CD14-positive monocyte (primary cell): ENCODE measurements around the gene CDC6. TPM values are rescaled to one million over a fixed set of nuclear protein-coding genes. Genes with fewer than 3 reads are reported as not detected.

Experiments
- DNase-seq, 3 donors: peaks; one replicate each; pipeline ENCODE4 v3.0.0-alpha.2; 2011 to 2022
- H2AFZ ChIP-seq: 2 replicates; pipeline ENCODE4 v1.6.0; 2012; ENCODE audit warnings: mild to moderate bottlenecking, low read depth, low read length, inconsistent platforms; ENCODE audit not compliant: insufficient read depth, poor library complexity, severe bottlenecking
- H3K27ac ChIP-seq, 2 donors: 1 replicate in 1 of 2; 2 replicates in 1 of 2; pipeline ENCODE4 v1.5.1; 2012 to 2013; ENCODE audit warnings: low read length in 2 of 2, control low read depth in 1 of 2, inconsistent platforms in 1 of 2, low read depth in 1 of 2, mild to moderate bottlenecking in 1 of 2
- H3K27me3 ChIP-seq, 2 donors: one replicate each; pipeline versions ENCODE4 v1.6.0 to v1.6.1; 2011 to 2013; ENCODE audit warnings: low read length in 2 of 2; ENCODE audit not compliant: control insufficient read depth in 2 of 2, insufficient read depth in 2 of 2
- H3K36me3 ChIP-seq, 2 donors: replicated peaks in 1 of 2; 1 replicate in 1 of 2; 2 replicates in 1 of 2; pipeline versions ENCODE4 v1.5.1 to v1.6.1; 2012 to 2013; ENCODE audit warnings: low read length in 2 of 2, control low read depth in 1 of 2, inconsistent platforms in 1 of 2, mild to moderate bottlenecking in 1 of 2; ENCODE audit not compliant: insufficient read depth in 2 of 2, control insufficient read depth in 1 of 2
- H3K4me1 ChIP-seq, 2 donors: 1 replicate in 1 of 2; 2 replicates in 1 of 2; pipeline versions ENCODE4 v1.5.1 to v1.6.1; 2012 to 2013; ENCODE audit warnings: low read length in 2 of 2, control low read depth in 1 of 2, inconsistent platforms in 1 of 2, mild to moderate bottlenecking in 1 of 2, moderate library complexity in 1 of 2; ENCODE audit not compliant: insufficient read depth in 2 of 2, control insufficient read depth in 1 of 2
- H3K4me2 ChIP-seq: replicated peaks from 2 replicates; pipeline ENCODE3; 2012; ENCODE audit warnings: low read length, moderate library complexity, mild to moderate bottlenecking; ENCODE audit not compliant: poor library complexity, severe bottlenecking; ENCODE audit errors: extremely low read depth
- H3K4me3 ChIP-seq, 3 experiments: fragments of 200-600 bp in 1 of 3; sonication (generic) in 1 of 3; replicated peaks in 1 of 3; 1 replicate in 2 of 3; 2 replicates in 1 of 3; pipeline ENCODE4 v1.5.1; 2011 to 2013; ENCODE audit warnings: low read length in 3 of 3, mild to moderate bottlenecking in 3 of 3, control low read depth in 2 of 3, low read depth in 2 of 3, inconsistent platforms in 1 of 3, moderate library complexity in 1 of 3
- H3K79me2 ChIP-seq: 2 replicates; pipeline ENCODE4 v1.6.0; 2012; ENCODE audit warnings: mild to moderate bottlenecking, control low read depth, inconsistent platforms, low read length, moderate library complexity; ENCODE audit not compliant: insufficient read depth
- H3K9ac ChIP-seq: 2 replicates; pipeline ENCODE4 v1.6.0; 2017; ENCODE audit warnings: low read length, mild to moderate bottlenecking; ENCODE audit not compliant: insufficient read depth, poor library complexity, severe bottlenecking
- H3K9me3 ChIP-seq, 2 donors: replicated peaks in 1 of 2; 1 replicate in 1 of 2; 2 replicates in 1 of 2; pipeline versions ENCODE4 v1.5.1 to v1.6.1; 2012 to 2013; ENCODE audit warnings: low read length in 2 of 2, control low read depth in 1 of 2; ENCODE audit not compliant: control insufficient read depth in 1 of 2, insufficient read depth in 1 of 2
- H4K20me1 ChIP-seq: 2 replicates; pipeline ENCODE4 v1.6.0; 2012; ENCODE audit warnings: mild to moderate bottlenecking, low read length, control low read depth, moderate library complexity; ENCODE audit not compliant: insufficient read depth
- H3K27ac Mint-ChIP-seq, 7 donors: one replicate each; pipeline ENCODE4 v1.8.0; 2020; ENCODE audit warnings: mild to moderate bottlenecking in 7 of 7, mixed read lengths in 7 of 7, moderate library complexity in 6 of 7, inconsistent platforms in 2 of 7
- H3K27me3 Mint-ChIP-seq, 3 donors: one replicate each; pipeline ENCODE4 v1.8.0; 2021 to 2022; ENCODE audit warnings: low read depth in 3 of 3, mild to moderate bottlenecking in 3 of 3, mixed read lengths in 3 of 3, moderate library complexity in 3 of 3, inconsistent platforms in 1 of 3
- H3K36me3 Mint-ChIP-seq, 2 donors: one replicate each; pipeline ENCODE4 v1.8.0; 2020; ENCODE audit warnings: mixed read lengths in 2 of 2, inconsistent platforms in 1 of 2, mild to moderate bottlenecking in 1 of 2
- H3K4me1 Mint-ChIP-seq: one replicate; pipeline ENCODE4 v1.8.0; 2020; ENCODE audit warnings: mild to moderate bottlenecking, mixed read lengths
- H3K4me3 Mint-ChIP-seq, 2 donors: one replicate each; pipeline ENCODE4 v1.8.0; 2020; ENCODE audit warnings: mild to moderate bottlenecking in 2 of 2, mixed read lengths in 2 of 2, moderate library complexity in 1 of 2
- H3K9me3 Mint-ChIP-seq, 7 donors: one replicate each; pipeline ENCODE4 v1.8.0; 2020 to 2022; ENCODE audit warnings: mixed read lengths in 7 of 7, mild to moderate bottlenecking in 6 of 7, moderate library complexity in 6 of 7, inconsistent platforms in 2 of 7
- CTCF ChIP-seq: fragments of 200-600 bp; IDR thresholded peaks from one replicate; pipeline ENCODE4 v1.8.0; 2022; ENCODE audit warnings: antibody characterized with exemption, mild to moderate bottlenecking
- WGBS: methylation state at CpG from one replicate; pipeline ENCODE4 v1.1.5; 2013; ENCODE audit warnings: missing lambda C conversion rate; ENCODE audit not compliant: insufficient coverage; 5-methylcytosine and 5-hydroxymethylcytosine counted together
- intact Hi-C, 2 donors: fragments of 100-400 bp; cut with micrococcal nuclease; formaldehyde crosslinking; loops; one replicate each; pipeline versions ENCODE4 v1.15.0 to v1.15.1; 2023
- polyA plus RNA-seq, 3 donors: library from polyadenylated mRNA; depleted of rRNA in 1 of 3; unstranded in 2 of 3; stranded (reverse) in 1 of 3; fragments of 300-500 nt in 2 of 3; fragments of >200 nt in 1 of 3; fragmentation: Illumina TruSeq in 2 of 3; gene quantifications; 1 replicate in 2 of 3; 2 replicates in 1 of 3; pipeline ENCODE4 v1.2.3, GENCODE V29; 2012 to 2021

CDC6 gene
- polyA plus RNA-seq, 3 donors: 0.11 to 0.21 TPM; not detected in 1

DNA sequence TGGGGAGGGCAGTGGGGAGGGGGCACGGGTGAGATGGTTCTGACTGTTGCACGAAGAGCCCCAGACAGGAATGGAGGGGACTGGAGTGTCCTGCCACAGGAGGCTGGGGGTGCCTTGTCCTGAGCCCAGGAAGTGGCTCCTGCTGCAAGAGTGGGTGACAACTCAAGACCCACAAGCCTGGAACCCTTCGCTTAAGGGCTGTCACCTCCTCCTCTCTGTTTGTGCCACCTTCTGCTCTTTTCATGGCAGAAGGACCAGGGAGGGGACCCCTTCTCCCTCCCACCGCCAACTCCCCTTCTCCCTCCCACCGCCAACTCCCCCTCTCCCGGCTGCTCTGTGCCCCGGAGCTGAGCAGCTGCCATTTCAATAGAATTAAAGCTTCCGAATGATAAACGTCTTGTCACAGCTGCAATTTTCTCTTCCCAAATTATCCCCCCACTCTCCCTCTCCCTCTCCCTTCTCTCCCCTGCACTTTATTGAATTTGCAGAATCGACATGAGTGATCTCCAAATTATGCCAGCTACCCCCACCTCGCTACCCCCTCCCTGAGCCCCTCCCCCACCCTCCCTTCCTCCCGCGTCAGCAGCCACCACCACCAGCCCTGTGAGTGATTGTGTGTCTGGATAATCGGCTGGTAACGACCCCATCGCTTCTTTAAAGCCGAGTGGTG, 63.1 kb downstream of the CDC6 start:
- Histone ChIP-seq H4K20me1 (peaks cover 100% of the 10 kb centered on the region), H3K27ac (no peak overlapping the region)
- intact Hi-C loops: no loop called here

More for the DNA sequence above, 63.1 kb downstream of the CDC6 start:
- Mint-ChIP-seq H3K27me3 (peaks cover 0 to 4% (median 3%) of the 10 kb centered on the region in 3 donors), H3K4me3 (no peak overlapping the region), H3K9me3 (no peaks in the 10 kb centered on the region), H3K27ac (peak overlapping the region in 3 of 7 donors; percentile 32 to 60 (median 41)), H3K4me1 (peaks cover 64% of the 10 kb centered on the region), H3K36me3 (peaks cover 77 to 95% of the 10 kb centered on the region in 2 donors)
- Histone ChIP-seq H3K36me3 (peaks cover 76 to 90% of the 10 kb centered on the region in 2 donors), H3K79me2 (peaks cover 57% of the 10 kb centered on the region), H3K4me1 (peaks cover 33 to 64% of the 10 kb centered on the region in 2 donors), H2AFZ (no peak overlapping the region), H3K27me3 (no peaks in the 10 kb centered on the region), H3K9ac (no peak overlapping the region), H3K9me3 (no peaks in the 10 kb centered on the region), H3K4me2 (no peak overlapping the region), H3K4me3 (no peak overlapping the region)
- TF ChIP-seq CTCF: no peak
- WGBS: 90% methylated on average over 6 of the region's 17 CpGs
- DNase-seq: no peak
